HT-29 (cell line): Measurements from ENCODE around the gene SMC1B. TPM values are rescaled to one million over a fixed set of nuclear protein-coding genes. Genes with fewer than 3 reads are reported as not detected.
"Not testable (repeated sequence)": the region's sequence is repeated elsewhere in the genome, so short reads cannot be mapped to it uniquely, and the experiment has no call there.

Experiments
- DNase-seq: peaks from one replicate; pipeline ENCODE4 v3.0.0-alpha.2; 2015; ENCODE audit warnings: low spot score
- total RNA-seq: library from RNA; depleted of rRNA; stranded (reverse); fragments of >200 nt; shearing (Covaris generic); gene quantifications from 2 replicates; pipeline ENCODE4 v1.2.3, GENCODE V29; 2014; rRNA removed

Gene SMC1B
- total RNA-seq, 1 experiment from 2014 or later: not detected

DNA sequence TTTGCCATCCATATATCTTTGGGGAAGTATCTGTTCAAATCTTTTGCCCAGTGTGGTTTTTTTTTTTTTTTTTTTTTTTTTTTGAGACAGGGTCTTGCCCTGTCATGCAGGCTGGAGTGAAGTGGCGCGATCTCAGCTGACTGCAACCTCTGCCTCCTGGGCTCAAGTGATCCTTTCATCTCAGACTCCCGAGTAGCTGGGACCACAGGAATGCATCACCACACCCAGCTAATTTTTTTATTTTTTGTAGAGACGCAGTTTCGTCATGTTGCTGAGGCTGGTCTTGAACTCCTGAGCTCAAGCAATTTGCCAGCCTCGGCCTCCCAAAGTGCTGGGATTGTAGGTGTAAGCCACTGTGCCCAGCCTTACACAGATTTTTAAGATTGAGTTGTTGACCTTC is 108.4 kb downstream of the SMC1B start:
- no peak for DNase-seq

- DNase-seq: no peak
Measured at GRCh38 chr22:45303181-45303580, 110.2 kb downstream of the SMC1B start.

DNA sequence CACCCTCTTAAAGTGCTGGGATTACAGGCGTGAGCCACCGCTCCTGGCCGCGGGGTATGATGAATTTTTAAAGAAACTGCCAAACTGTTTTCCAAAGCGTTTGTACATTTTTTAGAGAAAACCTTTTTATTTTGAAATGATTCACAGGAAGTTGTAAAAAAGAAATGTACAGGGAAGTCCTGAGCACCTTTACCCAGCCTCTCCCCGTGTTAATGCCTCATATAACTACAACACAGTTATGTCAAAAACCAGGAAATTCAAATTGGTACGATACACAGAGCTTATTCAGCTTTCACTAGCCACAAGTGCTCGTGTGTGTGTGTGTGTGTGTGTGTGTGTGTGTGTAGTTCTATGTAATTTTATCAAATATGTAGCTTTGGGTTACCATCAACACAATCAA is 110.6 kb downstream of the SMC1B start:
- no peak for DNase-seq

DNA sequence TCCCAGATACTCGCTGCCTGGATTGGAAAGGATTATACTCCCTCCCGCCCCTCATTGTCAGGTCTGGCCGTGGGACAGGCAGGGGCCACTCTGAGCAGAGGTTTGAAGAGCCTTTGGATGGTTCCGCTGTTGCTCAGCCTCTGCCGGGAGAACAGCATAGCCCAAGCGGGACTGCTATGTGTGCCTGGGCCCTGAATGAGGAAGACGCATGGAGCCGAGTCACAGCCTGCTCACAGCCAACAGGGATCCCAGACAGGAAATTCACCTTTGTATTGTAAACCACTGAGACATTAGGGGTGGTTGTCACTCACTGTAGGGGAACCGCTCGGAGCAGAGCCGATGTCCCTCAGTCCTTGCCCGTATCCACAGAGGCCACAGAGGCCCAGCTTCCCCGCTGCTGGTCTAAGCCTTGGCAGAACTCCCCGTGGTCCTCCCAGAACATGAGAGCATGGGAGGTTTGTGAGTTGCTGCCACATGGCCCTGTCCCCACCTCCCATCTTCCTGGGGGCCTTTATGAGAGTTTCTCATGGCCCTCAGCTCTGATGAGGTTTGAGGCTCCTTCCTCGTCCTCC is 114.4 kb downstream of the SMC1B start:
- no peak for DNase-seq

DNA sequence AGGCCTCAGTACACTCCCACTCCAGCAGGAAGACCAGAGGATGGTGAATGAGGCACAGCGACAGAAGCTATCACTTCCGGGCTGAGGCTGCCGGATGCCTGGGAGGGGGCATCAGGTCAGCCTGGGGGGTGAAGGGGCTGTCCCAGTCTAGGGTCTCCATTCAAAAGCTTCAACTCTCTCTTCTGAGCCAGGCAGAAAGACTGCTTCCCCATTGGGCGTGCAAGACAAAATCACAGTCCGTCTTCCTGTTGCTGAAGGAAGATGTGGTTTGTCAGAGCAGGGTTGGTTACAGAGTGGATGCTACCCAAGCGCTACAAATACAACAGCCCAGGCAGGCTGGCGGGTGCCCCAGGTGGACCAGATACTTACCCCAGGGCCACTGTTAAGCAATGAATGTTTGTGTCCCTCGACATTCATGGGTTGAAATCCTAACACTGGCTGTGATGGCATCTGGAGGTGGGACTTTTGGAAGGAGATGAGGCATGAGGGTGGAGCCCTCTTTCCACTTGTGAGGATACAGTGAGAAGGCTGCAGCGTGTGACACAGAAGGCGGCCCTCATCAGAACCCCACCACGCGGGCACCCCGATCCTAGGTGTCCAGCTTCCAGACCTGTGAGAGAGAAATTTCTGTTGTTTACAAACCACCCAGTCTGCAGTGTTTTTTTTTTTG is 116.6 kb downstream of the SMC1B start:
- no peak for DNase-seq

DNA sequence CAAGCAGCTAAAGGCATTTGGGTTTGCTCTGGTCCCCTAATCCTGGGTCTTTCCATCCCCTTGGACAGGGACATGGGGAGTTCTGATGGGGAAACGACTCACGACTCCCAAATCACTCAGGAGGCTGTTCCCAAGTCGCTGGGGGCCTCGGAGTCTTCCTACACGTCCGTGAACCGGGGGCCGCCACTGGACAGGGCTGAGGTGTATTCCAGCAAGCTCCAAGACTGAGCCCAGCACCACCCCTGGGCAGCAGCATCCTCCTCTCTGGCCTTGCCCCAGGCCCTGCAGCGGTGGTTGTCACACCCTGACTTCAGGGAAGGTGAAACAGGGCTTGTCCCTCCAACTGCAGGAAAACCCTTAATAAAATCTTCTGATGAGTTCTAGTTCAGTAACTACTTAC is 117.9 kb downstream of the SMC1B start:
- DNase-seq: no peak

DNA sequence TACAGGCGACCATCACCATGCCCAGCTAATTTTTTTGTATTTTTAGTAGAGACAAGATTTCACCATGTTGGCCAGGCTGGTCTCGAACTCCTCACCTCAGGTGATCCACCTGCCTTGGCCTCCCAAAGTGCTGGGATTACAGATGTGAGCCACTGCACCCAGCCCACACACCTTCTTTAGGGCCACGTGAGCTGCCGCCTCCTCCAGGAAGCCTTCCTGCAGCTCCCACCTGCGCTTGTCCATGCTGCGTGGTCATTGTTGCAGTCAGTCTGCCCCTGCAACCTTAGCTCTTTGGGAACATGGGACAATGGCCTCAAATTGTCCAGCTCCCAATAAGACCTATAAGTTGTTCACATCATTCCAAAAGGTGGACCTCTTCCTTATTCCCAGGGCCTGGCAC is 118.4 kb downstream of the SMC1B start:
- DNase-seq: not testable (repeated sequence)

Other genes starting within 250 kb of the SMC1B start
- 70.9 and 121 TPM in 2 replicates for gene NUP50, start 249.7 kb downstream of the SMC1B start, total RNA-seq
- 43.2 and 49.0 TPM in 2 replicates for gene KIAA0930, start 172.7 kb downstream of the SMC1B start, total RNA-seq
- 4.7 and 6.0 TPM in 2 replicates for gene UPK3A, start 128.7 kb downstream of the SMC1B start, total RNA-seq
- gene FAM118A, start 103.7 kb downstream of the SMC1B start, total RNA-seq: 31.0 and 45.4 TPM in 2 replicates
- 3.5 and 6.4 TPM in 2 replicates for gene RIBC2, start 94 bp upstream of the SMC1B start, total RNA-seq
- gene FBLN1, start 89.3 kb upstream of the SMC1B start, total RNA-seq: 0.43 and 0.63 TPM in 2 replicates